Endothelial cell of umbilical vein (primary cell): ENCODE data around the gene DGKK. TPM values are rescaled to one million over a fixed set of nuclear protein-coding genes. Genes with fewer than 3 reads are reported as not detected.

Experiments
- BruUV-seq: library from RNA; stranded (reverse); fragments of 400-500 nt; replicated peaks from 2 replicates; lab custom pipeline; 2021; lab: Mats Ljungman, UMichigan
- CTCF ChIA-PET: fragments of 300-600, 350-600 bp; sonication (Branson Sonifier 250); formaldehyde crosslinking; loops from one replicate; lab custom pipeline; 2021; ENCODE audit warnings: antibody characterized with exemption, inconsistent platforms; lab: Charles Lee
- POLR2A ChIA-PET: fragments of 300-600, 350-600 bp; sonication (Branson Sonifier 250); formaldehyde crosslinking; loops from one replicate; lab custom pipeline; 2021; ENCODE audit warnings: antibody characterized with exemption, inconsistent platforms; lab: Charles Lee
- DNase-seq: peaks from one replicate; pipeline ENCODE4 v3.0.0-alpha.2; 2011; ENCODE audit warnings: low read depth, low spot score
- FAIRE-seq: peaks from 2 replicates; lab custom pipeline; 2011; peaks lifted over from hg19 to GRCh38; lab: Jason Lieb, UNC
- H2AFZ ChIP-seq: 2 replicates; pipeline ENCODE4 v1.6.0; 2012; ENCODE audit warnings: low read depth, low read length, control low read depth, inconsistent platforms
- H3K27ac ChIP-seq: 2 replicates; pipeline ENCODE4 v1.5.1; 2011; ENCODE audit warnings: low read depth, mild to moderate bottlenecking, control low read depth, low read length, moderate library complexity; ENCODE audit not compliant: insufficient read depth
- H3K27me3 ChIP-seq, 2 experiments: 2 replicates each; pipeline versions ENCODE4 v1.6.0 to v1.6.1; 2011; ENCODE audit warnings: low read length in 2 of 2, mixed read lengths in 1 of 2; ENCODE audit not compliant: control insufficient read depth in 2 of 2, insufficient read depth in 2 of 2
- H3K36me3 ChIP-seq, 2 experiments: 2 replicates in 1 of 2; 3 replicates in 1 of 2; pipeline ENCODE4 v1.5.1; 2011; ENCODE audit warnings: low read length in 2 of 2, mild to moderate bottlenecking in 1 of 2, moderate library complexity in 1 of 2; ENCODE audit not compliant: control insufficient read depth in 2 of 2, insufficient read depth in 2 of 2; ENCODE audit errors: extremely low read depth in 1 of 2
- H3K4me1 ChIP-seq: 3 replicates; pipeline ENCODE4 v1.5.1; 2011; ENCODE audit warnings: mild to moderate bottlenecking, low read length; ENCODE audit not compliant: control insufficient read depth, insufficient read depth; ENCODE audit errors: extremely low read depth
- H3K4me2 ChIP-seq: 2 replicates; pipeline ENCODE4 v1.6.1; 2011; ENCODE audit warnings: low read length, control low read depth, mixed read lengths; ENCODE audit not compliant: insufficient read depth
- H3K4me3 ChIP-seq, 3 experiments: fragments of 200-600 bp in 1 of 3; sonication (generic), shearing (Covaris generic) in 1 of 3; replicated peaks in 1 of 3; 2 replicates each; pipeline ENCODE4 v1.5.1; 2011 to 2016; ENCODE audit warnings: control low read depth in 3 of 3, low read length in 3 of 3, mild to moderate bottlenecking in 2 of 3, inconsistent platforms in 1 of 3, low read depth in 1 of 3, moderate library complexity in 1 of 3; ENCODE audit not compliant: insufficient read depth in 1 of 3
- H3K79me2 ChIP-seq: 2 replicates; pipeline ENCODE4 v1.6.0; 2012; ENCODE audit warnings: low read length, inconsistent platforms; ENCODE audit not compliant: control insufficient read depth, insufficient read depth
- H3K9ac ChIP-seq: replicated peaks from 2 replicates; pipeline ENCODE3; 2011; ENCODE audit warnings: low read length, control low read depth; ENCODE audit not compliant: insufficient read depth; ENCODE audit errors: extremely low read depth
- H3K9me1 ChIP-seq: replicated peaks from 3 replicates; pipeline ENCODE4 v1.6.0; 2011; ENCODE audit warnings: mild to moderate bottlenecking, low read length; ENCODE audit not compliant: control insufficient read depth, insufficient read depth; ENCODE audit errors: extremely low read depth
- H3K9me3 ChIP-seq: replicated peaks from 2 replicates; pipeline ENCODE4 v1.5.1; 2012; ENCODE audit warnings: low read length, inconsistent platforms; ENCODE audit not compliant: control insufficient read depth, insufficient read depth
- H4K20me1 ChIP-seq: replicated peaks from 2 replicates; pipeline ENCODE3; 2011; ENCODE audit warnings: mild to moderate bottlenecking, low read length; ENCODE audit not compliant: control insufficient read depth, insufficient read depth; ENCODE audit errors: extremely low read depth
- EZH2 ChIP-seq: IDR thresholded peaks from 2 replicates; pipeline ENCODE4 v1.6.1; 2012; ENCODE audit warnings: borderline replicate concordance, low read depth, mild to moderate bottlenecking, moderate library complexity, low read length, inconsistent platforms; ENCODE audit not compliant: severe bottlenecking
- FOS ChIP-seq: IDR thresholded peaks from 2 replicates; pipeline ENCODE4 v1.6.1; 2011; ENCODE audit warnings: mild to moderate bottlenecking, low read length, moderate library complexity, borderline replicate concordance; ENCODE audit not compliant: insufficient read depth
- GATA2 ChIP-seq: IDR thresholded peaks from 2 replicates; pipeline ENCODE4 v1.7.0; 2011; ENCODE audit warnings: low read depth, mild to moderate bottlenecking, moderate library complexity, mixed read lengths, low read length; ENCODE audit not compliant: insufficient read length, insufficient read depth
- JUN ChIP-seq: IDR thresholded peaks from 2 replicates; pipeline ENCODE4 v1.6.1; 2011; ENCODE audit warnings: borderline replicate concordance, low read depth; ENCODE audit not compliant: insufficient read length, insufficient read depth
- MAX ChIP-seq: IDR thresholded peaks from 2 replicates; pipeline ENCODE4 v1.6.1; 2011; ENCODE audit not compliant: insufficient read depth, insufficient read length
- MYC ChIP-seq: IDR thresholded peaks from one replicate; pipeline ENCODE4 v1.6.1; 2011; ENCODE audit warnings: mild to moderate bottlenecking, low read depth, low read length
- POLR2A ChIP-seq: IDR thresholded peaks from 2 replicates; pipeline ENCODE4 v1.6.1; 2012; ENCODE audit warnings: low read depth, mild to moderate bottlenecking, control low read depth, low read length
- POLR2AphosphoS5 ChIP-seq: IDR thresholded peaks from 2 replicates; pipeline ENCODE4 v1.6.1; 2012; ENCODE audit warnings: low read depth, mild to moderate bottlenecking, control low read depth, low read length, moderate library complexity; ENCODE audit not compliant: insufficient read depth
- dilution Hi-C: fragments of 300-500 bp; cut with MboI; formaldehyde crosslinking; loops from one replicate; pipeline ENCODE4 v1.15.0; 2019; ENCODE audit warnings: low sequenced_read_pairs; ENCODE audit not compliant: extremely low pct_ligation_motif_present
- intact Hi-C: fragments of 100-400 bp; cut with micrococcal nuclease; formaldehyde crosslinking; loops from one replicate; pipeline ENCODE4 v1.10.0; 2022
- polyA plus RNA-seq, 4 experiments: library from polyadenylated mRNA; depleted of rRNA in 3 of 4; stranded (reverse) in 3 of 4; unstranded in 1 of 4; fragments of >200 nt; gene quantifications; 2 replicates each; pipeline versions ENCODE4 v1.2.1 to v1.2.3, GENCODE V29; 2011 to 2012; ENCODE audit warnings: missing spikeins in 1 of 4
- total RNA-seq: library from RNA; stranded (reverse); gene quantifications from 2 replicates; pipeline ENCODE4 v1.2.3, GENCODE V29; 2021
- TF ChIP-seq, protein P1 (sequence below), 2 donors: IDR thresholded peaks; 1 replicate in 1 of 2; 2 replicates in 1 of 2; pipeline ENCODE4 v1.5.1; 2011; ENCODE audit warnings: low read length in 2 of 2, mild to moderate bottlenecking in 2 of 2, moderate library complexity in 2 of 2, control low read depth in 1 of 2, inconsistent platforms in 1 of 2, low read depth in 1 of 2; ENCODE audit not compliant: insufficient read depth in 1 of 2; ENCODE audit errors: extremely low read depth in 1 of 2

The DGKK gene
- total and polyA plus RNA-seq, 2 donors (not counting 3 experiments of a cell fraction or from before 2014, with no cell fraction given) = not detected

DNA sequence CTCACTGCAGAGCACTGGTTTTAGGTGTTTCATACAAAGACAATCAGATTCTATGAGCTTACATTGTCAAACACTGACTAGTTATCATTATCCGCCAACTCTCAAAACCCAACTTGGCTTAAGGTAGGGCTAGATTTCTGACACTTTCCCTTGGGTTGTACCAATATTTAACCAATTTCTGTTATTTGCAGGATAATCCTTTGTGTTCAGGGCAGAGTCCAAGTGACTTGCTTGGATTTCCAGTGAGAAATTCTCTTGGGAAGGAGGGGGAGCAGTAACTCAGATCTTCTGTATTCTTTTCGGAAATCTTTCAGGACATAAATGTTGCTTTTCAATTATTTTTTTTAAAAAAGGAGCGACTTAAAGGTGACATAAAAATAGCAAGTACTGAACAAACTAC, 23.1 kb downstream of the DGKK start:
- BruUV-seq = no TSS peak
- no peaks in the 10 kb centered on the region for H3K79me2 ChIP-seq
- no peak overlapping the region for H2AFZ ChIP-seq
- no peaks in the 10 kb centered on the region for H3K9me3 ChIP-seq
- no peaks in the 10 kb centered on the region for H3K9me1 ChIP-seq
- dilution Hi-C loops = no loop called here
- FAIRE-seq (no peak), DNase-seq (no peak)
- no peak overlapping the region for H3K4me2 ChIP-seq
- no peak overlapping the region for H3K4me3 ChIP-seq
- ChIA-PET CTCF (interaction anchor here (1.0 kb wide), 1 partner anchor 234 kb away, joined by 3 read pairs; no protein-coding TSS in a partner anchor), POLR2A (no interaction called here)
- H3K27ac ChIP-seq = no peak overlapping the region
- no peak for TF ChIP-seq MAX
- no peak for TF ChIP-seq GATA2
- TF ChIP-seq MYC = no peak
- TF ChIP-seq, protein P1, sequence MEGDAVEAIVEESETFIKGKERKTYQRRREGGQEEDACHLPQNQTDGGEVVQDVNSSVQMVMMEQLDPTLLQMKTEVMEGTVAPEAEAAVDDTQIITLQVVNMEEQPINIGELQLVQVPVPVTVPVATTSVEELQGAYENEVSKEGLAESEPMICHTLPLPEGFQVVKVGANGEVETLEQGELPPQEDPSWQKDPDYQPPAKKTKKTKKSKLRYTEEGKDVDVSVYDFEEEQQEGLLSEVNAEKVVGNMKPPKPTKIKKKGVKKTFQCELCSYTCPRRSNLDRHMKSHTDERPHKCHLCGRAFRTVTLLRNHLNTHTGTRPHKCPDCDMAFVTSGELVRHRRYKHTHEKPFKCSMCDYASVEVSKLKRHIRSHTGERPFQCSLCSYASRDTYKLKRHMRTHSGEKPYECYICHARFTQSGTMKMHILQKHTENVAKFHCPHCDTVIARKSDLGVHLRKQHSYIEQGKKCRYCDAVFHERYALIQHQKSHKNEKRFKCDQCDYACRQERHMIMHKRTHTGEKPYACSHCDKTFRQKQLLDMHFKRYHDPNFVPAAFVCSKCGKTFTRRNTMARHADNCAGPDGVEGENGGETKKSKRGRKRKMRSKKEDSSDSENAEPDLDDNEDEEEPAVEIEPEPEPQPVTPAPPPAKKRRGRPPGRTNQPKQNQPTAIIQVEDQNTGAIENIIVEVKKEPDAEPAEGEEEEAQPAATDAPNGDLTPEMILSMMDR (IDR thresholded peaks at IDR 0.05; ENCODE audit: extremely low read depth in 1 of 2, insufficient read depth in 1 of 2, low read depth in 1 of 2, low read length in 2 of 2) = no peak
- TF ChIP-seq EZH2 = no peak
- no peak for TF ChIP-seq POLR2A
- TF ChIP-seq POLR2AphosphoS5 = no peak
- no peak for TF ChIP-seq JUN
- TF ChIP-seq FOS = no peak
- H3K9ac ChIP-seq = no peak overlapping the region
- H3K36me3 ChIP-seq = no peaks in the 10 kb centered on the region
- H3K27me3 ChIP-seq = no peaks in the 10 kb centered on the region
- intact Hi-C loops = no loop called here
- no peaks in the 10 kb centered on the region for H3K4me1 ChIP-seq
- H4K20me1 ChIP-seq = no peaks in the 10 kb centered on the region
